Parathyroid adenoma (tissue), 2 donors: ENCODE results near the gene ANO2.

ENCODE experiments used
- H2AFZ ChIP-seq: fragments of 300-600 bp; sonication (generic); one replicate; pipeline ENCODE4 v1.7.0; 2017; ENCODE audit warnings: antibody characterized with exemption, mild to moderate bottlenecking
- H3K27ac ChIP-seq: fragments of 300-600 bp; sonication (generic); one replicate; pipeline ENCODE4 v1.7.0; 2017
- H3K27me3 ChIP-seq: fragments of 300-600 bp; sonication (generic); one replicate; pipeline ENCODE4 v1.7.0; 2017; ENCODE audit warnings: low read length; ENCODE audit not compliant: control insufficient read depth, insufficient read depth
- H3K36me3 ChIP-seq: fragments of 300-600 bp; sonication (generic); one replicate; pipeline ENCODE4 v1.7.0; 2017; ENCODE audit warnings: low read length; ENCODE audit not compliant: control insufficient read depth, insufficient read depth
- H3K4me1 ChIP-seq: fragments of 300-600 bp; sonication (generic); one replicate; pipeline ENCODE4 v1.7.0; 2017; ENCODE audit warnings: control low read depth
- H3K4me2 ChIP-seq: fragments of 300-600 bp; sonication (generic); one replicate; pipeline ENCODE4 v1.7.0; 2017; ENCODE audit warnings: low read length
- H3K4me3 ChIP-seq: fragments of 300-600 bp; sonication (generic); one replicate; pipeline ENCODE4 v1.7.0; 2017; ENCODE audit warnings: low read depth, low read length
- H3K79me2 ChIP-seq: fragments of 300-600 bp; sonication (generic); one replicate; pipeline ENCODE4 v1.7.0; 2017; ENCODE audit warnings: control low read depth
- H3K9ac ChIP-seq: fragments of 300-600 bp; sonication (generic); one replicate; pipeline ENCODE4 v1.7.0; 2017; ENCODE audit warnings: mild to moderate bottlenecking
- H3K9me3 ChIP-seq: fragments of 300-600 bp; sonication (generic); one replicate; pipeline ENCODE4 v1.7.0; 2017; ENCODE audit warnings: low read length; ENCODE audit not compliant: control insufficient read depth
- TF ChIP-seq, protein P1 (sequence below): fragments of 300-600 bp; sonication (generic); IDR thresholded peaks from one replicate; pipeline ENCODE4 v1.7.0; 2017; ENCODE audit warnings: antibody characterized with exemption, mild to moderate bottlenecking
- donor health status: primary hyperparathyroidism.

Gene ANO2

DNA sequence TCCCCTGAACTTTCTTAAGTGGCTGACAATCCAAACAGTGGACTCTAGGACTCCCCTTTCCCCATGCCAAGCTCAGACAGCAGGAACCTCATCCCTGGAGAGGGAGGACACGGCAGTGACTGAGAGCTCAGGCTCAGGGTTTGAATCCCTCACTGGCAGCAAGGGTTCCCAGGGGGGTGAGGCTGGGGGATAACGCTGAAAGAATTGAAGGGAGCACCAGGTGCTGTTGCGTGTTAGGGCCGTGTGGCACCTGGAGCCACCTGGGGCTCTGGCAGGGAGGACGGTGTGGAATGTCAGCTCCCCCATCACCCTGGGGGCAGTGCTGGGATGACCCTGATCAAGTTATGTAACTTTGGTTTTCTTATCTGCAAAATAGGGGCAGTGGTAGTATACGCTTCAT is 40.1 kb downstream of the ANO2 start:
- no peak overlapping the region for H2AFZ ChIP-seq

DNA sequence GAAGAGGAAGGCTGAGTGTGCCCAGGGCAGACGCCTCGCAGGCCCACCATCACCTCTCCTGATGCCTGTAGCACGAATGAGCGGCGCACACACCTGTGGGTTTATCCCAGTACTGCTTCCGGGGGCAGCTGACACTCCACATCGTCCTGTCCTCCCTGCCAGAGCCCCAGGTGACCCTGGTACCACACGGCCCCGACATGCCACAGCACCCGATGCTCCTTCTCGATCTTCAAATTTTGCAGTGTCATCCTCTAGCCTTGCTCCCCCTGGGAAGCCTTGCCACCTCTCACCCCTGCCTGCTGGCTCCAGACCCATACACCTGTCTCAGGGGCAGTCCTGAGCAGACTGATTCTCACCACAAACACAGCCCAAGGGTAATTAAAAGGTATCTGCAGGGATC is 40.6 kb downstream of the ANO2 start:
- Histone ChIP-seq H3K4me1 (no peaks in the 10 kb centered on the region), H3K4me3 (no peak overlapping the region), H3K27ac (no peak overlapping the region), H2AFZ (no peak overlapping the region), H3K4me2 (no peak overlapping the region), H3K9ac (no peak overlapping the region), H3K79me2 (no peaks in the 10 kb centered on the region), H3K27me3 (no peaks in the 10 kb centered on the region), H3K9me3 (no peaks in the 10 kb centered on the region), H3K36me3 (no peaks in the 10 kb centered on the region)
- TF ChIP-seq, protein P1, sequence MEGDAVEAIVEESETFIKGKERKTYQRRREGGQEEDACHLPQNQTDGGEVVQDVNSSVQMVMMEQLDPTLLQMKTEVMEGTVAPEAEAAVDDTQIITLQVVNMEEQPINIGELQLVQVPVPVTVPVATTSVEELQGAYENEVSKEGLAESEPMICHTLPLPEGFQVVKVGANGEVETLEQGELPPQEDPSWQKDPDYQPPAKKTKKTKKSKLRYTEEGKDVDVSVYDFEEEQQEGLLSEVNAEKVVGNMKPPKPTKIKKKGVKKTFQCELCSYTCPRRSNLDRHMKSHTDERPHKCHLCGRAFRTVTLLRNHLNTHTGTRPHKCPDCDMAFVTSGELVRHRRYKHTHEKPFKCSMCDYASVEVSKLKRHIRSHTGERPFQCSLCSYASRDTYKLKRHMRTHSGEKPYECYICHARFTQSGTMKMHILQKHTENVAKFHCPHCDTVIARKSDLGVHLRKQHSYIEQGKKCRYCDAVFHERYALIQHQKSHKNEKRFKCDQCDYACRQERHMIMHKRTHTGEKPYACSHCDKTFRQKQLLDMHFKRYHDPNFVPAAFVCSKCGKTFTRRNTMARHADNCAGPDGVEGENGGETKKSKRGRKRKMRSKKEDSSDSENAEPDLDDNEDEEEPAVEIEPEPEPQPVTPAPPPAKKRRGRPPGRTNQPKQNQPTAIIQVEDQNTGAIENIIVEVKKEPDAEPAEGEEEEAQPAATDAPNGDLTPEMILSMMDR, result no peak

More for the DNA sequence above, 40.1 kb downstream of the ANO2 start:
- H3K27ac ChIP-seq, result no peak overlapping the region
- no peak overlapping the region for H3K4me3 ChIP-seq
- H3K79me2 ChIP-seq, result no peaks in the 10 kb centered on the region
- H3K9me3 ChIP-seq, result no peaks in the 10 kb centered on the region
- H3K4me2 ChIP-seq, result no peak overlapping the region
- TF ChIP-seq, protein P1, result no peak
- no peaks in the 10 kb centered on the region for H3K4me1 ChIP-seq
- H3K36me3 ChIP-seq, result no peaks in the 10 kb centered on the region
- no peak overlapping the region for H3K9ac ChIP-seq
- no peaks in the 10 kb centered on the region for H3K27me3 ChIP-seq

DNA sequence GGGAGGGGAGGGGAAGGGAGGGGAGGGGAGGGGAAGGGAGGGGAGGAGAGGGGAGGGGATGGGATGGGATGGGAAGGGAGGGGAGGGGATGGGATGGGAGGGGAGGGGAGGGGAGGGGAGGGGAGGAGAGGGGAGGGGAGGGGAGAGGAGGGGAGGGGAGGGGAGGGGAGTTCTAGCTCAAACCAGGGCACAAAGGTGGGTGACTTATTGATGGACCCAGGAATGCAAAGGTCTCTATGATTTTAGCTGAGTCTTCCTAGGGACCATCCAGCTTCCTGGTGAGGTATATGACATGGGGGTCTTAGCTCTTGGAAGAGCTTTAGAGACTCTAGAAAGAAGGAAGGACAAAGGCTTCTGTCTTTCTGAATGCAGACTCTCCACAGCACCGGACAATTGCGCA is 42.3 kb downstream of the ANO2 start:
- TF ChIP-seq, protein P1, result no peak
- Histone ChIP-seq H3K4me2 (no peak overlapping the region), H3K9me3 (no peaks in the 10 kb centered on the region), H3K9ac (no peak overlapping the region), H3K36me3 (peaks cover 2% of the 10 kb centered on the region), H3K4me3 (no peak overlapping the region), H2AFZ (no peak overlapping the region), H3K27me3 (no peaks in the 10 kb centered on the region), H3K79me2 (no peaks in the 10 kb centered on the region), H3K27ac (no peak overlapping the region), H3K4me1 (no peaks in the 10 kb centered on the region)

DNA sequence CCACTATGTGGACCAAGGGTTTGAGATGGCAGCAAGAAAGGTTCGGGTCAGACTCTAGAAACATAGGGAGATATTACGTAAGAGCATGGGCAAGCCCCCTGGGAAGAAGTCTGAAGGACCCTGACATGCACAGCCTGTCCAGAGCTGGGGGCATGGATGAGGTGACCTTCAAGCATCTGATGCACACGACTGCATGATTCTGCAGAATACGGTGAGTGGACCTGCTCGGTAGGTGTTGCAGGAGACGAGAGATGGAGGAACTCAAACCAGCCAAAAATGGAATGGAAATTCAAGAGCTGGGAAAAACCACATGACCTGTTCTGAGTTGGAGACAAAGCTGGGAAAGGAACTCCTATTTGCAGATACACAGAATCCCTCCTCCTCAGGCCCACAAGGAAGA is 43.6 kb downstream of the ANO2 start:
- Histone ChIP-seq H3K4me3 (no peak overlapping the region), H3K9me3 (no peaks in the 10 kb centered on the region)

More for the DNA sequence above, 43.6 kb downstream of the ANO2 start:
- Histone ChIP-seq H3K27ac (no peak overlapping the region), H3K4me2 (no peak overlapping the region), H3K27me3 (no peaks in the 10 kb centered on the region), H3K9ac (no peak overlapping the region), H3K4me1 (no peaks in the 10 kb centered on the region), H3K79me2 (no peaks in the 10 kb centered on the region), H2AFZ (no peak overlapping the region), H3K36me3 (peaks cover 2% of the 10 kb centered on the region)
- TF ChIP-seq, protein P1, result no peak
